Stimulated activated CD8-positive, alpha-beta memory T cell treated with anti-CD3 and anti-CD28 coated beads, Interleukin-15, amount 100 ng/mL, for 1 hour (primary cell): Measurements from ENCODE around the gene RBBP8NL.

Experiments used
- DNase-seq: peaks from one replicate; pipeline ENCODE4 v3.0.0-alpha.2; 2020; ENCODE audit warnings: low read depth

RBBP8NL gene, protein sequence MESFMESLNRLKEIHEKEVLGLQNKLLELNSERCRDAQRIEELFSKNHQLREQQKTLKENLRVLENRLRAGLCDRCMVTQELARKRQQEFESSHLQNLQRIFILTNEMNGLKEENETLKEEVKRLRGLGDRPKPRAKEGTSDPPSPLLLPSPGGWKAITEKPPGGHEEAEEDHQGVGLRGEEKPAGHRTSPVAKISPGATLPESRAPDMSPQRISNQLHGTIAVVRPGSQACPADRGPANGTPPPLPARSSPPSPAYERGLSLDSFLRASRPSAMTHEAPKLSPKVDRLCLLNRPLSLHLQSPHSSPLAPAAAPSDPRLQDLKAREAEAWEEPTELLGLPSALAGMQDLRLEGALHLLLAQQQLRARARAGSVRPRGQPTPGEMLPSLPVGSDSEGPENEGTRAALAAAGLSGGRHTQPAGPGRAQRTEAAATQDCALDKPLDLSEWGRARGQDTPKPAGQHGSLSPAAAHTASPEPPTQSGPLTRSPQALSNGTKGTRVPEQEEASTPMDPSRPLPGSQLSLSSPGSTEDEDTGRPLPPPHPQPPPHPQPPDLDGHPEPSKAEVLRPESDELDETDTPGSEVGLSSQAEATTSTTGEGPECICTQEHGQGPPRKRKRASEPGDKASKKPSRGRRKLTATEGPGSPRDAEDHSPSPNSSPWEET

DNA sequence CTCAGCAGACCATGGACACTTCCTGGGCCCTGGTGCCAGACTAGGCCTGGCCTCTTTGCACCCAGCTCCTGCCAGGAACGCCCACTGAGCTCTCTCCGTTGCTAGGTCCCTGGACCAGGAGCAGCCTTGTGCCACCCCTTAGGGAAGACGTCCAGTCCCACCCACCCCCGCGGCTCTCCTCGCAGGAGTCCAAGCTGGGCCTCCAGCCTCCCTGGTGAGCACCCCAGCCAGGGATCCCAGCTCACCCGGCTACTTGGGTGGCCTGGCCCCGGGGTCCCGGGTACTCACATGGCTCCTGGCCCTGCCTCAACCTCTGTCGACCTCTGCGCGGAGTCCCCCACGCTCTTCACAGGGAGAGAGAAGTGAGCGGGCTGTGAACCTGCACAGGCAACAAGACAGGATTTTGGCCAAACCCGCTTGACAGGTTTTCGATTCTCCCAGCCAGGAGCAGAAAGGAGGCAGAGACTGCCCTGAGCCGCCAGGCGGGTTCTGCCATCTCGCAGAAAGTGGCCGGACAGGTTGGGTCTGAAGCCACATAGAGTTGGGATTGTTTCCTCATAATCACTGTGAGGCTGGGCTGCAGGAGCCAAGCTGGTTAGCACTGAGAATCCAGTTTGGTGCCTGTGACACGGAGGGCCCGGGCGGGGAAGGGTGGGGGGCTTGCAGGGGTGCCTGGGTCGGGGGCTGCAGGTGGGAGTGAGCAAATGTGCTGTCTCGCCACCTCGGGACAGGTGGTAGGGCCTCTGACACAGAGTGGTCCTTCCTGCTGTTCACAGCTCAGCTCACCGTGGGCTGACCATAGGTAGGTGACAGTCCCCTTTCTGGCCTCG, at the start of gene RBBP8NL:
RBBP8NL (minus strand) TSS at position 368 of the 830 bp plus-strand sequence. CDS start 7,892 bp downstream, outside the sequence.
- DNase-seq = no peak

DNA sequence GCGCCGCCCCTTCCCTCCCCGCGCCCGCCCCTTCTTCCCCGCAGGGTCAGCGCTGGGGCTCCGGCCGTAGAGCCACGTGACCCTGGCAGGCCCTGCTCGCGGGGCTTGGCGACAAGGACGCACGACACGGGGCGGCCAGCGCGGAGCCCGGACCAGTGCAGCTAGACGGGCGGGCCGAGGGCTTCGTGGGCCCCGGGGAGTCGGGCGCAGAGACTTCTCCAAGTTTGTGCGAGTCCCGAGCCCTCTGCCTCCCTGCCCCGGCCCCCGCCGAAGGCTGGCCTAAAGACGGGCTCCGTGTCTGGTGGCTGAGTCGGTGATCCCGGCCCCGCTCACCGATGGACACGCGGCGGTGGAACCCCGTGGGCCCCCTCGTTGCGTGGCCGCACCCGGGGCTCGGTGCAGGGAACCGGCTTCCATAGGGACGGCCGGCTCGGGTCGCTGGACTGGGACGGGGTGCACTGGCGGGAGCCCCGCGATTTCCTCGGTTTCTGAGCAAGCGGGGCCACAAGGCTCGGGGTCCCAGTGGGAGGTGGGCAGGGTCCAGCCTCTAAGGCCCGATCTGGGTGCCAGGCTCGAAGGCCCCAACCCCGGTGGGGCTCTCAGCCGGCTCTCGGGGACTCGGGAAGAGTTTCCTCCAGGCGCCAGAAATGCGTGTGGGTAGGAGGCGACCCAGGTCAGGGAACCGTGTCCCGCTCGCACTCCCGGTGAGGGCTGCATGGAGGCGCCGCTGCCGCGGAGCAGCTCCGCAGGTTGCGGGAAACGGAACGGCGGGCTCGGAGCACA, 48.9 kb upstream of the RBBP8NL start:
- DNase-seq = no peak

DNA sequence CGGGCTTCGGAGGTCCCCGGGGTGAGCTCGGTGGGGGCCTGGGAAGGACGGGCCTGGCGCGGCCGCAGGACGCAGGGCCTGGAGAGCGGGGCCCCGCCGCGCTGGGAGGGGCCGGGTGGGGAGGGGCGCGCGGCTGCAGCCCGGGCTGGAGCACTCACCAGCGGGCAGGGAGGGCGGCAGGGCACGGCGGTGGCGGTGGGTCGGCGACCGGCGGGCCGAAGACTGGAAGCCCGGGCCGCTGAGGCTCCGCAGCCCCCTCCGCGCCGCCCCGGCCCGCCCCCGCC, 48.4 kb upstream of the RBBP8NL start, which contains the start of gene GATA5:
GATA5 (minus strand) TSS at position 224 of the 284 bp plus-strand sequence. CDS start 474 bp downstream, outside the sequence.
- no peak for DNase-seq

DNA sequence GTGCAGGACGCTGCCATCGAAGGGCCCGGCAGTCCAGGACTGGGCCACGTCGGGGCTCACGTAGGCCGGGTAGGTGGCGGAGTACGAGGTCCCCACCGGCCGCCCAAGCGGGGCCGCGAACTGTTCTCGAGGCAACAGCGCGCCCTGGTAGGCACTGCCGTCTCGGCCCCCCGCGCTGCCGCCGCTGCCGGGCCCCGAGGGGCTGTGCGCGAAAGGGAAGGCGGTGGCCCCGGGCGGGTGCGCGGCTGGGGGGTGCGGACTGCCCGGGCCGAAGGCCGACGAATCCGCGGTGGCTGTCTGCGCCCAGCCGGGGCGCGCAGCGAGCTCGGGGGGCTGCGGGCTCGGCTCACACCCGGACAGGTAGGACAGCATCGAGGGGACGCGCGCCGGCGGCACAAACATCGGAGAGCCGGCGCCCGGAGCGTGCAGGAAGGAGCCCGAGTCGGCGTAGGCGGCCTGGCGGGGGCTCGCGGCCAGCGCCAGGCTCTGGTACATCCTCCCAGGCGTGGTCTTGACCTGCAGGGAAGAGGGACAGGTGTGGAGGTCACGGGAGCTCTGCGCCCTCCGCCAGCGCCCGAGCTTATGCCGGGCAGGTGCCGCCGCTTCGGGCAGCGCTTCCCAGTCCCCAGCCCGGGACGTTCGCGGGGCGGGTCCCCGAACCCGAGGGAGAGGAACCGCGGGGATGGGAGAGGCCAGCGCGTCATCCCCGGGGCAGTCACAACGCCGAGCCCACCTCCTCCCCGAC, 47.9 kb upstream of the RBBP8NL start:
- no peak for DNase-seq

DNA sequence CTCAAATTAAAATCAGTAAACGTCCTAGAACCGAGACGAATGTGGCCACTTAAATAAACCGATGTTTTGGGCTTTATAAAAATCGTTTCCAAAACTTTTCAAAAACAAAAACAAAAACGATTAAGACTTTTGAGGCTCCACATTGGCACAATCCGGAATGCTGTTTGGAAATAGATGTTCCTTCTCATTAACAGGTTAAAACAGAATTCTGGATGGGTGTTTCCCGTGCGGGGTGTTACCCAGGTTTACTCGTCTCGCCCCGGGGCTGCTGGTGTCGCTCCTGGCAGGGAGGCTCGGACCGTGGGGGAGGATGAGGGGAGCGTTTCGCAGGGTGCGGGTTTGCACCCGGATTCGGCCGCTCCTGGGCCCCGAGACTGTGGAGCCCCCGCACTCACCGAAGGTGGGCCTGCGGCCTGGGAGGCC, 47.3 kb upstream of the RBBP8NL start:
- no peak for DNase-seq

DNA sequence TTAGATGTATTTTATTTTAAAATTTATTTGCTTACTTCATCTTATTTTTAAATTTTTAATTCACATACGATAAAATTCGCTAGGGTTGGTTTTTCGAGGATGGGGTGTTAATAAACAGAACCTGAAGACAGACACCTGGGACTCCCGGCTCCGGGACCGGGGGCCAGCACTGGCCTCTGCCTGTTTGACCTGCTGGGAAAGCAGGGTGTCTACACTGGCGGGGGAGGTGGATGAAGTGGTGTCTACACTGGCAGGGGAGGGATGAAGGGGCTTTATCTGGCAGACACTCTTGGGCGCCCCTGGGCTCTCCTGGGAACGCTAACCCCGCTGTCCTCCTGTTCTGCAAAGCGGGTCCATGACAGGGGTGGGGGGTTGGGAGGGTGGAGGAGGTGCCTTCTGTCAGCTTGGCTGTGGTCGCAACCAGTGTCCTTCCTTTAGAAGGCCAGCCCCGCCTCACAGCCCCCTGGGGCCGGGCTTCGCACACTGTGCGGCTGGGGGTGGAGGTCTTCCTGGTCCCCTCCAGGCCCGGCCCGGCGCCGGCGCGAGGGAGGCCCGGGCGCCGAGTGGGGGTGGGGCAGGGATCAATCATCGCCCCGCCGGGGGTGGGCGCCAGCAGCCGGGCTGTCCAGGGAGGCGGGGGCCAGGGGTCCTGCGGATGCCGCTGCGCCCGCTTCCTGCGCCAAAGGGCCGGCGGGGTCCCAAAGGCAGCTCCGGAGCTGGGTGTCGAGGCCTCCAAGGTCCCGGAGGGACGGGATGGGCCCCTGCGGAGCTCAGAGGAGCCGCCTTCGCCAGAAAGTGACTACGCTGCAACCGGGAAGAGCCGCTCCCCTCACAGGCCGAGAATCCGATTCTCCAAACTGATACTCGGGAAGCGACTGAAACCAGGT, 46.6 kb upstream of the RBBP8NL start:
- no peak for DNase-seq

DNA sequence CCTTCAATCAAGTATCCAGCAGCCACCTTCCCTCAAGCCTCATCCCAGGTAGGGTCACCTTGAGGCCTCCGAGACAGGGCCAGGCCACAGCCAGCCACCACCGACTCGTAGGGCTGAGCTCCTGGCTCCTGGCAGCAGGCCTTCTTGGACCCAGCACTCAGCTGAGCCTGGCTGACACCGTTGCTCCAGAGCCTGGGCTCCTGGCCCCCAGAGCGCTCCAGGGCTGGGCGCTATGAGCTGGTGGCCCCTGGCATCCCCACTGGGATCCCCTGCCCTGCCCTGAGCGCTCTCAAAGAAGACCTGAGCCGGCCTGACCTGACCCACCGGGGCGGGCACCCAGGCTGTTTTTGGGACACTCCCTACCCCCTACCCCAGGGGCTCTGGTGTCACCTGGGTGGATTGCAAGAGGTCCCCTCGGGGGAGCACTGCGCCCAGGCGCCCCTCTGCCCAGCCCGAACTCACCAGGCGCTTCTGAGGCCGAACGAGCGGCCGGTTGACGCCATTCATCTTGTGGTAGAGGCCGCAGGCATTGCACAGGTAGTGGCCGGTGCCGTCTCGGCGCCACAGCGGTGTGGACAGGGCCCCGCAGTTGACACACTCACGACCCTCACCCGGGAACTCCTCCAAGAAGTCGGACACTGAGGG, 45.7 kb upstream of the RBBP8NL start:
- no peak for DNase-seq

DNA sequence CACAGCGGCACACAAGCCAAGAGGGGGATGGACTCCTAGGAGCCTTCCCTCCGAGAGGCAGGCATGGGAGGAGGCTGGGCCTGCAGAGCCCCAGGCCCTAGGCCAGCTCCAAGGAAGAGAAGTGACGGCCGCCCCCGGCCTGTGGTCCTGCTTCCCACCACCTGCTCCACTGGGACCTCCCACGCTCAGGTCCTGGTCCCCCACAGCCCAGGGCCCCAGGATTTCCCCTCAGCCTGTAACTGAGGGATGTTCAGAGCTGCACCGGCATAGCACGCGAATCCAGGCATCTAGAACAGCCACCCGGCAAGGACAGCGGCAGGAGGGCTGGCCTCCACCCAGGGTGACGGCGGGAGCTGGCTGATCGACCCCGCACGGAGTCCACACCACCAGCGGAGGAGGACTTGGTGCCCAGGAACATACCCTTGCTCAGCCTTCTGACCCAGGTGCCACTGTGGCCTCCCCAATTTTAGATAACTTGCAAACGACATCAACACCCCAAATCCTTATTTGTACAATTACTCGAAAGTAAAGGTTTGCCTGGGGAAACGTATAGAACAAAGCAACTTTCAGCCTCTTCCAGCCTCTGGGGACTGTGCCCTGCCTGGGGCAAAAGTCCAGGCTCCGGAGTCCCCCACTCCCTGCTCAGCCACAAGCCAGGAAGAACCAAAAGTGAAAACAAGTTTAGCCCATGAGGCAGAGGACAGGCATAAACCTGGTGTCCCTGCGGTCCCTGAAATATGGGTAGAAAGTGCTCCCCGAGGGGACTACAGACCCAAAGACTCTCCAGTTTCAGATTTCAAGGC, 45.0 kb upstream of the RBBP8NL start:
- DNase-seq = no peak

DNA sequence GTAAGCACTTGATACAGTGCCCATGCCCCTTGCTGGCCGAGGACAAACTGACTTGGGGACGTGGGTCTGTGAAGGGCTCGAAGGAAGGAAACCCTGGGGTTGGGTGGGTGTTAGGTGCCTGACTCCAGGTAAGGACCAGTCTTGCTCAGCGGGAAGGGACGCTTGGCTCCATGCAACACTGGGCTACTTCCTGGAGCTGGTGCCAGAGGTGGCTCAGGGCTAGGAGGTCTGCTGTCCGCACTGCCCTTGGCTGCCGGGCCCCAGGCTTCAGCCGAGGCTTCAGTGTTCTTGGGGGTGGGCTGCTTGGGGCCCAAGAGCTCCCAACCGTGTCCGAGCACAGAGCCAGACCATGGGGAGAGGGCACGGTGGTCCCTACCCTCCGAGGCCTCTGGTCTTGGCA, 43.1 kb upstream of the RBBP8NL start:
- no peak for DNase-seq

DNA sequence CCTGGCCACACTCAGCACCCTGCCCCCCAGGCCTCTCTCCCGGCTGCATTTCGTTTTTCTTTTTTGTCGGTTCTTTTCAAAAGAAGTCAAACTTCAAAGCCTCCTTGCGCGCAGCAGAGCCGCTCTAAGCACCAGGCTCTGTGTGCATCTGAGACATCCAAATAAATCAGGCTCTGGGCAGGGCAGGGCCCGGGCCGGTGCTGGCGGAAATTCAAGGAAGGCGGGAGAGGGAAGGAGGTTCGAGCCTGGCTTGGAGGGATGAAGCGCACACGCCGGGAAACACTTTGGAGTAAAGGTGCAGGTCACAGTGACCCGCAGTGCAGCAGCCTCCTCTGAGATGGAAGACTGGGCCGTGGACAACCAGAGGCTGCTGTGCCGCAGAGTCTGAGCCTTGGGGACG, 42.7 kb upstream of the RBBP8NL start:
- no peak for DNase-seq

DNA sequence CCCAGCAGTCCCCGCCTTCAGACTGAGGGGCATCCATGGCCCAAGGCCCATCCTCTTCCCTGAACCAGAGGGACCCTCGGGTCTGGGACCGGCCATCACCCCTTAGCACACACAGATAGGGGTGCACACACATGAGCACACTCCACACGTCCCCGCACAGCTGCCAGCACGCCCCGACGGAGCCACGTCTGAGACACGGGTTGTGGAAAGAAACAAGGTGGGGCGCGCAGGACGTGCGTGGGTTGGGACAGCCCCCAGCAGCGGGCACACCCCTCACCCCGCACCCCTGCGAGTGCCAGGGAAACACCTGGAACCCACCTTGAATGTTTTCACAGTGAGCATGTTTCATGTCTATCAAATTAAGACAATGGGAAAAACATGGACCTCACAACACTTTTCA, 42.0 kb upstream of the RBBP8NL start:
- DNase-seq = no peak

DNA sequence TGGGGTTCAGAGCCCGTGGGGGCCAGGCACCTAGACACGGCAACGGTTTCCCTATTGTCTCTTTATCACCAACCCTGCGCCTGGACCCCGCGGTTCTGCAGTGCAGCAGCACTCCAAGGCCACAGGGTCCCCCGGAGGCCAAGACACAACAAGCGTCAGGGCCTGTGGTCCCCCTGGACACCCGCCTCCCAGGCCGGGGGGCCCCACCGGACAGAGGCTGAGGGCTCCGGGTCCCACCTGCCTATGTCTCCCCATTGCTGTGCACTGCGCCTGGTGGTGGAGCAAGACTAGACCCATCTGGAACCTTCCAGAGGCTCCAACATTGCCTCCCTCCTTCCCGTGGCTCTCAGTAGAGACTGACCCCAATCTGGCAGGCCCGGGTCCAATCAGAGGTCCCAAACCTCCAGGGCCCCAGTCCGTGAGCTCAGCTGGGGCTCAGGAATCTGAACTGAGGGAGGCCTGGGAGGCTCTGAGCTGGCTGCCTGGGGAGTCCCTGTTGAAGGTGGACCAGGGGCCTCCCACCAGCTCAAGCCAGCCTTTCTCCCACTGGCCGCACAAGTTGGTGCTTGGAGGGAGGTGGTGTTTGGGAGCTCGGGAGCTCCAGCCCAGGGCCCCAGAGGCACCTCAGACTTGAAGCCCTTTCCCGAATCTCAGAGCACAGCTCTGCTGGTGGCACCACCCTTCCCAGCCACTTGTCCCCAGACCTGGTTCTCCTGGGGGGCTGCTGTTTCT, 39.6 kb upstream of the RBBP8NL start:
- no peak for DNase-seq

DNA sequence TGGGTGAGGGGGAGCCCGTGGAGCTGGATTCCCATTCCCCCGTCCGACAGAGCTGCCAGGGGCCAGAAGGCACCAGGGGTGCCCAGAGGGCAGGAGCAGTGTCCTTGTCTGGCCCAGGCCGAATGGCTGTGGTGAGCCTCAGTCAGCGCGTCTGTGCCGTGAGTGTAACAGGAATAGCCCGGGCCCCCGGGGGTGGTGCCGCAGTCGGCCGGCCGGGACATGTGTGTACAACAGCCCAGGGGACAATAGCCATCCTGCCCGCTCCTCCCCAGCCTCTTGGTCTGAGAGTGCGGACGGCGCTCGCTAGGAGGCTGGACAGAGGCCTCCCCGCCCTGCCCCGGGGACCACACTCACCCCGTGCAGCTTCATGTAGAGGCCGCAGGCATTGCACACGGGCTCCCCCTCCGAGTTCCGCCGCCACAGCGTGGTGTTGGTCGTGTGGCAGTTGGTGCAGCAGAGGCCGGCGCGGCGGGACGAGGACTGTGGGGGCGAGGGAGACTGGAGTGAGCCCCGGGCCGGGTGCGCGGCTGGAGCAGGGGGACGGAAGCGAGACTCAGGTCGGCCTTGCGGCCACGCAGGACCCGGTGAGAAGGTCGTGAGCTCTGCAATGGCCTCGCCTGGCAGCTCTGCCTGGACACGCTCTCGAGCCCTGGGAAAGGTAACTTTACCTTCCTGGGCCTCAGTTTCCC, 38.9 kb upstream of the RBBP8NL start:
- DNase-seq = no peak

DNA sequence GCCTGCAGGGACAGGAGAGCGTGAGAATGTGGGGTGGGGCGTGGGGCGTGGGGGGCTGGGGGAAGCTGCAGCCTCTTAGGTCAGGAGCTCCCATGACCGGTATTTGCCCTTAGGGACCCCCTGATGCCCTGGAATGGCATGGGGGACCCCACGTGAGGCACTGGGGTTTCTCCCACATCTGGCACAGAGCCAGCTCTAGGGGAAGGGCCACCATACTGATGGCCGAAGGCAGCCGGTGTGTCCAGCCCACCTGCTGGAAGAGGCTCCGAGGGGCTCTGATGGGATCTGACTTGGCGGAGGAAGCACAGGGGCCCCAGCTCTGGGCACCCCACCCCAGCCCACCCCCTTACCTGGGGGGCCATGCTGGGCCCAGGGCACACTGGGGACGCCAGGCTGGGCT, 37.7 kb upstream of the RBBP8NL start:
- no peak for DNase-seq

DNA sequence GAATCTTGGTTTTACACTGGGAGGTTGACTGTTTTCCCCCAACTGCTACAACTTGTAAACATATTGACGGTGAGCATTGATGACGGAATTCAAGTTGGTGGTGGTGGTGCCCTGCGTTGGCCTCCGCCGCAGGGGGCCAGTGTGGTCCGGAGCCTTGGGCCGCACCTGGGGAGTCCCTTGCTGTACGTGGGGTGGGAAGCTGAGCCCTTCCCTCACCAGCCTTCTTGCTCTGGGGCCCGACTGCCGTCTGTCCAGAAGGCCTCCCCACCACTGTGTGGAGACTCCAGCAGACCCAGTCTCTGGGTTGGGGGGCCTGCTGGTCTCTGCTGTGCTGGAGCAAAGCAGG, 37.1 kb upstream of the RBBP8NL start:
- no peak for DNase-seq

DNA sequence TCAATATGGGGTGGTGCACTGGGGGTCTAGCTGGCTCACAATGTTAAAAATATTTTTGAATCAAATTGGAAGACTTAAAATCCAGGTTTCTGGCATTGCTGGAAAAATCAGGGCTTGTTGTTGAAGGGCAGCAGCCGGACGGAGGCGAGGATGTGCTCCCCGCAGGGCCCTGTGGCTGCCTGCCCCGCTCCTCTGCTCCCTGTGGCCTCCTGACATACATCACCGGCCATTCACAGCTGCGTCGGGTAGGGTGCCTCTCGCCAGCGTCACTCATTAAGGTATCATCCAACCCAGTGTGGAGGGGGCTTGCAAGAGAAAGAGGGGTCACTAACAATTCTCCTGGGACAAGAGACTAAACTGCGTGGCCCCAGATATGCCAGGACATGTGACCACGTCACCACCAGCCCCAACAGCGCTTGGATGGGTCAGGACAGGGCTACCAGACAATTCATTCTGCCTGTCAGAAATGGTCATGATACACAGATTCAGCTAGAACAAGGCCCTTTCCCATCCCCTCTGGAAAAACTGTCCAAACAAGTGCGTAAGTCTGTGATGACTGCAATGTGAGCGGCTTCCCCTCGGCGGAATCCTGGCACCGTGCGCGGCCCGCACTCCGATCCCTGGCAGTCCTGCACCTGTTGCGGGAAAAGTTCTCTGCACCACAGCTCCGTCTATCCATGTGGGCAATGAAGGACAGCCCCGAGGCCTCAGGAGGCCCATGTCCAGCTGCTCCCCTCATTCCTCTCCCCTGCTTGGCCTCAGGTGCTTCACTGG, 36.5 kb upstream of the RBBP8NL start:
- no peak for DNase-seq
